Cerebellar nuclear complex (tissue), 1 donor: ENCODE measurements around the gene HOXA5.

ENCODE experiments used
- DNase-seq, 2 experiments: peaks; one replicate each; lab custom pipeline; 2025; lab: John Stamatoyannopoulos, UW

The HOXA5 gene

GRCh38 chr7:27159266-27160144, 16.0 kb upstream of the HOXA5 start:
- DNase-seq = no peak

- DNase-seq = no peak
These were observed 15.2 kb upstream of the HOXA5 start for GRCh38 chr7:27158436-27159265.

- DNase-seq = no peak
These were observed 14.4 kb upstream of the HOXA5 start for GRCh38 chr7:27157702-27158431.

GRCh38 chr7:27156916-27157701, 13.6 kb upstream of the HOXA5 start:
- no peak for DNase-seq

GRCh38 chr7:27156508-27156898, 13.0 kb upstream of the HOXA5 start, which contains the start of gene HOXA7:
TSS of gene HOXA7 (minus strand) at chr7:27156675. CDS start at chr7:27156545, 130 bp downstream.
- DNase-seq = no peak

GRCh38 chr7:27155816-27156507, 12.5 kb upstream of the HOXA5 start:
- DNase-seq = no peak

GRCh38 chr7:27154901-27155815, 11.7 kb upstream of the HOXA5 start:
- no peak for DNase-seq

GRCh38 chr7:27154369-27154768, 10.9 kb upstream of the HOXA5 start:
- DNase-seq = no peak

- DNase-seq = no peak
These were observed 10.0 kb upstream of the HOXA5 start for GRCh38 chr7:27153526-27153925.

GRCh38 chr7:27152816-27153442, 9.4 kb upstream of the HOXA5 start:
- DNase-seq = no peak

GRCh38 chr7:27151931-27152815, 8.7 kb upstream of the HOXA5 start, which contains the start of gene HOXA3:
TSS of gene HOXA3 (minus strand) at chr7:27152583. CDS start at chr7:27110640, 41,943 bp downstream.
- DNase-seq = no peak

GRCh38 chr7:27151341-27151930, 8.0 kb upstream of the HOXA5 start:
- no peak for DNase-seq

- no peak for DNase-seq
These were observed 7.3 kb upstream of the HOXA5 start for GRCh38 chr7:27150568-27151340.

- DNase-seq = no peak
These were observed 6.5 kb upstream of the HOXA5 start for GRCh38 chr7:27149842-27150567.

- DNase-seq = no peak
These were observed 5.5 kb upstream of the HOXA5 start for GRCh38 chr7:27148756-27149641.
